GM18520 (cell line): ENCODE measurements around the gene CD302.
A peak's percentile ranks its signal among the peaks of the same experiment; 100 is the strongest.
"Not testable (repeated sequence)": the region's sequence is repeated elsewhere in the genome, so short reads cannot be mapped to it uniquely, and the experiment has no call there.

Experiments used
- ATAC-seq: cut with Tn5 transposase; IDR thresholded peaks from one replicate; pipeline ENCODE4 v1.9.1; 2021; ENCODE audit not compliant: unreplicated experiment

The CD302 gene

GRCh38 chr2:159755788-159756187 lies 42.2 kb downstream of the CD302 start:
- ATAC-seq, result peak; percentile 33

DNA sequence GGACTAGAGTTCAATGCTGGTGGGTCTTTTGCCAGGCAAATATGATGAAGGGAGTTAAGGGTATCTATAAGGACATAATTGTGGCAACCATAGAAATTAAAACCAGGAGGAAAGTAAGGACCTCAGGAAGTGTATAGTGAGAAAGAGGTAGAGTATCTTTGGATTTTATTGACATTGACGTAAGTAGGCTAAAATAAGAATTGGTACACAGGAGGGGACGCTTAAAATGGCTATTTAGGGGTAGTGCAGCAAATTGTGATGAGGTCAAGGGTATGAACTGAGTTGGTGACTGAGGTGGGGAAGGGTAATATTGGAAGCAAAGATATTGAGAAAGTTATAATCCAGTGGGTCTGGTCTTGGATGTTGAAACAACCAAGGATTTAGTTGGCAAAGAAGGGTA lies 43.0 kb downstream of the CD302 start:
- ATAC-seq, result no peak

- no peak for ATAC-seq
Measured at GRCh38 chr2:159753797-159754196, 44.2 kb downstream of the CD302 start.

GRCh38 chr2:159750873-159751272 lies 47.1 kb downstream of the CD302 start:
- no peak for ATAC-seq

DNA sequence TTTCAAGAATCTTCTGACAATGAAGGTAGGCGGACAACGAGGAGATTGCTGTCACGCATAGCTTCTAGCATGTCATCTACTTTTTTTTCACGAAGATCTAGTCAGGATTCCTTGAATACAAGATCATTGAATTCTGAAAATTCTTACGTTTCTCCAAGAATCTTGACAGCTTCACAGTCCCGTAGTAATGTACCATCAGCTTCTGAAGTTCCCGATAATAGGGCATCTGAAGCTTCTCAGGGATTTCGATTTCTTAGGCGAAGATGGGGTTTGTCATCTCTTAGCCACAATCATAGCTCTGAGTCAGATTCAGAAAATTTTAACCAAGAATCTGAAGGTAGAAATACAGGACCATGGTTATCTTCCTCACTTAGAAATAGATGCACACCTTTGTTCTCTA lies 49.9 kb downstream of the CD302 start:
- no peak for ATAC-seq

DNA sequence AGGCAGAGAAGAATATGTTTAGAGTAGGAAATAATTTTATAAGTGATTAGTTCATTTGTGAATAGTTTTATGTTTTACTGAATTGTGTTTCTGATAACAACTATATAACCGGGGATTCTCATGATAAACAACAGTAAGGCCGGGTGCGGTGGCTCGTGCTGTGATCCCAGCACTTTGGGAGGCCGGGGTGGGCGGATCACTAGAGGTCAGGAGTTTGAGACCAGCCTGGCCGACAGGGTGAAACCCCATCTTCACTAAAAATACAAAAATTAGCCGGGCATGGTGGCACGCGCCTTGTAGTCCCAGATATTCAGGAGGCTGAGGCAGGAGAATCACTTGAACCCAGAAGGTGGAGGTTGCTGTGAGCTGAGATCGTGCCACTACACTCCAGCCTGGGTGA lies 52.8 kb downstream of the CD302 start:
- not testable (repeated sequence) for ATAC-seq

GRCh38 chr2:159744363-159744762 lies 53.6 kb downstream of the CD302 start:
- no peak for ATAC-seq

GRCh38 chr2:159742846-159743245 lies 55.2 kb downstream of the CD302 start:
- no peak for ATAC-seq

DNA sequence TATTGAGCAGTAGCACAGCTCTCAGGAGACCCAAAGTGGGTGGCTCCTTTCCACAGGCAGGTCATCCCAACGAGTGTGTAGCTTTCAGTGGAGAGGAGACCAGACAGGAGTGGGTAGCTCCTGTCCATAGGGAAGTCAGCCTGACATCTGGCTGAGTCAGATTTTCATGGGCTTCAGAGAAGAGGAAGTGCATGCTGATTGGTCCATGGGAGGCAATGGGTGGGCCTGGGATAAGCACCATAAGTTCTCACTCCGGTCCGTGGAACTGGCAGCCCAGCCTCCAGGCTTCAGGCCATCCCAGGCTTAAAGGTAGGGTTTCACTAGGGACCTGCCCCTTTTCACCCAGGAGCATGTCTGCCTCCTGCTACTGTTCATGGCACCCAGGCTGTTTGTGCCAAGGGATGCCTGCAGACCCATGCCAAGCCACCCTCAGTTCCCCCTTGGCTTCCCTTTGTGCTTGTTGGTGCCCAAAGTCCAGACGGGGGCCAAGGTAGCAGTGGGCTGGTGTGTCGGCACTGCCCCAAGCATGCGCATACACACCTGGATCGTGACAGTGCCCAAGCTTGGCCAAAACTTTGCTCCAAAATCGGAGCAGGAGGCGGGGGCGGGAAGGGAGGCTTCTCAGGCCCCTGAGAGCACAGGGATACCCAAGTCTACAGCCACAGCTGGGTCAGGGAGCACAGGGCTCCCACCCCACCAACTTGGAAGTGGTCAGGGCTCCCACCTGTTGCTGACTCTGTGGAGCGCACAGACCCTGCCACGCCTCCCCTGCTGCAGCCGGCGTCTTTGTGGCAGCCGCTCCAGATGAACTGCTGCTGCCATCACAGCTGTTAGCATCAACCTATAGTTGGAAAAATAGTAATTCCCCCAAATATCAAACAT lies 59.3 kb downstream of the CD302 start:
- ATAC-seq, result no peak

DNA sequence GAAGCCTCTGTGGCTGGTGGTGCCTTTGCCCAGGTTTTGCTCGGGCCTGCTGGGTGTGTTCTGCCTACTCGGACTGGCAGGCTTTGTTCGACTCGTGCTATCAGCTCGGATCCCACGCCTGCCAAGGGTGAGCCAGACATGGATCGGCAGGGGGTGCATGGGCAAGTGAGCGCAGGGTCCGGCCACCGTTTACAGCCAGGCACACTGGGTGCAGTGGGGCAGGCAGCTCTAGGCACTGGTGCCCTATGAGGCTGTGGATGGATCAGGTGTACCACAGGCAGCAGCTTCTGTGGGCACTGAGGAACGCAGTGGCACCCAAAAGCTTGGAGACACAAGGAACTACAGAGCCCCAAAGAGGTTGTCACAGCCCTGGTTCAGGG lies 60.1 kb downstream of the CD302 start:
- no peak for ATAC-seq

GRCh38 chr2:159737292-159737916 lies 60.6 kb downstream of the CD302 start:
- no peak for ATAC-seq

DNA sequence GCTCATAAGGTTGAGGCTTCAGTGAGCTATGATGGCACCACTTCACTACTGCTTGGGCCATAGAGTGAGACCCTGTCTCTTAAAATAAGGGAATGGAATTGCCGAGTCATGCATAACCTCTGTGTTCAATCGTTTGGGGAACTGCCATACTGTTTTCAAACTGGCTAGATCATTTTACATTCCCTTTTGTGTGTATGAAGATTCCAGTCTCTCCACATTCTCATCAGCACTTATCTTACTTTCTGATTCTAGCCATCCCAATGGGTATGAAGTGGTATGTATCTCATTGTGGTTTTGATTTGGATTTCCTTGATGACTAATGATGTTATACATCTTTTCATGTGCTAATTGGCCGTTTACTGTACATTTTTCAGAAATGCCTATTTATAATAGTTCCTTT lies 62.0 kb downstream of the CD302 start:
- no peak for ATAC-seq

GRCh38 chr2:159735648-159736047 lies 62.4 kb downstream of the CD302 start:
- no peak for ATAC-seq

- no peak for ATAC-seq
Measured at GRCh38 chr2:159728629-159729028, 69.4 kb downstream of the CD302 start.

DNA sequence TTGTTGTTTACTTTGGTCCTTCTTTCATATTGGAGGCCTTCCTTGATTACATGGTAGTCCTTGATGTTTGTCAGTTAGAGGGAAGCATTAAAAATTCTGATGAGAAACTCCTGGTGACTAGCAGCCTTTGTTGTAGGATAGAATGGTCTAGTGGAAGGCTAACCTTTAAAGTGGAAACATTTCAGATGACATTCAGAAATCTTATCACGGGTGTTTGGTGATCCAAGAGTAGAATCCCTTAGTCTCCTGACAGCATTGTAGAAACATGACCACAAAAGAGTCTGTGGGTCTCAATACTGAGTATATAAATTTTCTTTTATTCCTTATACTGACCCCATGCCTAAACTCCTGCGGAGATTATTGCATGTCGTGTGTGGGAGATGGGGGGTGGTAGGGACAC lies 72.3 kb downstream of the CD302 start:
- no peak for ATAC-seq

- not testable (repeated sequence) for ATAC-seq
Measured at GRCh38 chr2:159724795-159725572, 73.0 kb downstream of the CD302 start.

GRCh38 chr2:159722580-159722979 lies 75.4 kb downstream of the CD302 start:
- no peak for ATAC-seq

- no peak for ATAC-seq
Measured at GRCh38 chr2:159720676-159721075, 77.3 kb downstream of the CD302 start.
